AG09319 (cell line): ENCODE data around the gene UBAC1.

Source experiments
- DNase-seq: peaks from one replicate; pipeline ENCODE4 v3.0.0-alpha.2; 2010; ENCODE audit warnings: low read depth; ENCODE audit errors: extremely low read depth
- CTCF ChIP-seq: IDR thresholded peaks from 2 replicates; pipeline ENCODE4 v1.5.1; 2011; ENCODE audit warnings: low read depth, mild to moderate bottlenecking, inconsistent platforms, low read length, moderate library complexity

Gene UBAC1

GRCh38 chr9:135889564-135890189 lies 71.5 kb downstream of the UBAC1 start:
- TF ChIP-seq CTCF = no peak
- DNase-seq = no peak

- no peak for DNase-seq
- TF ChIP-seq CTCF = no peak
Measured at GRCh38 chr9:135888766-135889394, 72.3 kb downstream of the UBAC1 start.

GRCh38 chr9:135888126-135888765 lies 72.9 kb downstream of the UBAC1 start:
- DNase-seq = no peak
- no peak for TF ChIP-seq CTCF

- TF ChIP-seq CTCF = no peak
- DNase-seq = no peak
Measured at GRCh38 chr9:135887585-135888050, 73.6 kb downstream of the UBAC1 start.

- DNase-seq = no peak
- no peak for TF ChIP-seq CTCF
Measured at GRCh38 chr9:135887021-135887507, 74.1 kb downstream of the UBAC1 start.

- TF ChIP-seq CTCF = no peak
- no peak for DNase-seq
Measured at GRCh38 chr9:135886147-135886981, 74.8 kb downstream of the UBAC1 start.
